Measurements from ENCODE around the gene SRP19. TPM values are rescaled to one million over a fixed set of nuclear protein-coding genes. Genes with fewer than 3 reads are reported as not detected.
"Not testable (repeated sequence)": the region's sequence is repeated elsewhere in the genome, so short reads cannot be mapped to it uniquely, and the experiment has no call there.

Gene SRP19
- total RNA-seq, 2 experiments from 2014 or later: 51.2 to 56.6 TPM

DNA sequence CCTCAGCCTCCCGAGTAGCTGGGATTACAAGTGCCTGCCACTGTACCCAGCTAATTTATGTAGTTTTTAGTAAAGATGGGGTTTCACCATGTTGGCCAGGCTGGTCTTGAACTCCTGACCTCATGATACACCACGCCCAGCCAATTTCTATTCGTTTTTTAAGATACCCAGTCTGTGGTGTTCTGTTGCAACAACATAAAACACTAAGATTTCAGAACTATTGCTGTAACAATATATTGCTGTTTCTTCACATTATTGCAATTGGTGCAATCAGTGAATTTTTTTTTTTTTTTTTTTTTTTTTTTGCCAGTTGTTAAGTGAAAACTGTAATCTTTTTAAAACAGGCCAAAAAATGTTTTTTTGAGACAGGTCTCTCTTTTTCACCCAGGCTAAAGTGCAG lies 9.9 kb downstream of the SRP19 start:
- no peak overlapping the region for H3K4me3 Mint-ChIP-seq
- no peaks in the 10 kb centered on the region for H3K9me3 Mint-ChIP-seq (ENCODE audit: insufficient read depth)
- peaks cover 62% of the 10 kb centered on the region for H3K4me1 Mint-ChIP-seq (ENCODE audit: low read depth)
- POLR2A ChIA-PET: interaction anchor here (1.0 to 1.4 kb wide), 2 partner anchors 10 kb away, joined by 3 read pairs; partner anchors contain the start of gene SRP19
- peaks cover 66% of the 10 kb centered on the region for H3K36me3 Mint-ChIP-seq (ENCODE audit: low read depth)
- CTCF ChIA-PET: interaction anchor here (1.1 kb wide), 1 partner anchor 125 kb away, joined by 4 read pairs; no protein-coding TSS in a partner anchor
- no peaks in the 10 kb centered on the region for H3K27me3 Mint-ChIP-seq (ENCODE audit: low read depth)
- H3K27ac Mint-ChIP-seq: no peak overlapping the region
- DNase-seq (no peak), ATAC-seq (no peak)

GRCh38 chr5:112876362-112876761 lies 15.3 kb downstream of the SRP19 start:
- POLR2A ChIA-PET: no interaction called here
- H3K27me3 Mint-ChIP-seq (ENCODE audit: low read depth): no peaks in the 10 kb centered on the region
- H3K9me3 Mint-ChIP-seq (ENCODE audit: insufficient read depth): no peaks in the 10 kb centered on the region
- peaks cover 64% of the 10 kb centered on the region for H3K4me1 Mint-ChIP-seq (ENCODE audit: low read depth)
- ATAC-seq: no peak
- no peak for DNase-seq
- peaks cover 58% of the 10 kb centered on the region for H3K36me3 Mint-ChIP-seq (ENCODE audit: low read depth)
- CTCF ChIA-PET: no interaction called here
- no peak overlapping the region for H3K27ac Mint-ChIP-seq
- H3K4me3 Mint-ChIP-seq: no peak overlapping the region

- H3K36me3 Mint-ChIP-seq (ENCODE audit: low read depth): peaks cover 47% of the 10 kb centered on the region
- ATAC-seq (no peak), DNase-seq (no peak)
- H3K4me3 Mint-ChIP-seq: peak overlapping the region; percentile 60
- no peaks in the 10 kb centered on the region for H3K27me3 Mint-ChIP-seq (ENCODE audit: low read depth)
- no peaks in the 10 kb centered on the region for H3K9me3 Mint-ChIP-seq (ENCODE audit: insufficient read depth)
- H3K4me1 Mint-ChIP-seq (ENCODE audit: low read depth): peaks cover 59% of the 10 kb centered on the region
- ChIA-PET POLR2A (interaction anchor here (1.0 to 1.5 kb wide), 2 partner anchors 9 to 42 kb away, joined by 3 read pairs; no protein-coding TSS in a partner anchor), CTCF (interaction anchor here (0.6 to 2.0 kb wide), 4 partner anchors 11 to 45 kb away, joined by 3 to 6 read pairs (median 4); no protein-coding TSS in a partner anchor)
- peak overlapping the region; percentile 37 for H3K27ac Mint-ChIP-seq
These were observed 17.0 kb downstream of the SRP19 start for GRCh38 chr5:112878101-112878500.

- no peaks in the 10 kb centered on the region for H3K9me3 Mint-ChIP-seq (ENCODE audit: insufficient read depth)
- ATAC-seq (peak; percentile 89), DNase-seq (peak; percentile 82)
- H3K4me1 Mint-ChIP-seq (ENCODE audit: low read depth): peaks cover 53% of the 10 kb centered on the region
- H3K36me3 Mint-ChIP-seq (ENCODE audit: low read depth): peaks cover 44% of the 10 kb centered on the region
- H3K27me3 Mint-ChIP-seq (ENCODE audit: low read depth): no peaks in the 10 kb centered on the region
- H3K27ac Mint-ChIP-seq: peak overlapping the region; percentile 89
- ChIA-PET POLR2A (interaction anchor here (0.8 to 1.5 kb wide), 3 partner anchors 9 to 42 kb away, joined by 3 to 4 read pairs (median 4); partner anchors contain the start of gene SRP19), CTCF (interaction anchor here (0.7 to 2.0 kb wide), 4 partner anchors 17 to 44 kb away, joined by 4 to 6 read pairs (median 4); partner anchors contain the start of gene SRP19)
- peak overlapping the region; percentile 60 for H3K4me3 Mint-ChIP-seq
These were observed 17.7 kb downstream of the SRP19 start for GRCh38 chr5:112878760-112879159.

- Mint-ChIP-seq H3K4me1 (ENCODE audit: low read depth) (peaks cover 42% of the 10 kb centered on the region), H3K4me3 (no peak overlapping the region), H3K36me3 (ENCODE audit: low read depth) (peaks cover 39% of the 10 kb centered on the region), H3K27ac (peak overlapping the region; percentile 9), H3K9me3 (ENCODE audit: insufficient read depth) (no peaks in the 10 kb centered on the region), H3K27me3 (ENCODE audit: low read depth) (no peaks in the 10 kb centered on the region)
- ChIA-PET CTCF (interaction anchor here (0.8 to 1.3 kb wide), 5 partner anchors 12 to 84 kb away, joined by 3 to 6 read pairs (median 3); partner anchors contain the start of gene REEP5), POLR2A (interaction anchor here (0.8 to 1.3 kb wide), 3 partner anchors 10 to 96 kb away, joined by 3 to 4 read pairs (median 3); partner anchors contain the start of gene SRP19)
- ATAC-seq (no peak), DNase-seq (no peak)
These were observed 19.3 kb downstream of the SRP19 start for GRCh38 chr5:112880219-112880964.

GRCh38 chr5:112883192-112883591 lies 22.1 kb downstream of the SRP19 start:
- POLR2A ChIA-PET: interaction anchor here (1.4 kb wide), 1 partner anchor 22 kb away, joined by 4 read pairs; the partner anchor contains the start of gene SRP19
- peaks cover 56% of the 10 kb centered on the region for H3K4me1 Mint-ChIP-seq (ENCODE audit: low read depth)
- H3K36me3 Mint-ChIP-seq (ENCODE audit: low read depth): peaks cover 48% of the 10 kb centered on the region
- DNase-seq: no peak
- CTCF ChIA-PET: no interaction called here
- H3K4me3 Mint-ChIP-seq: no peak overlapping the region
- no peak overlapping the region for H3K27ac Mint-ChIP-seq
- no peaks in the 10 kb centered on the region for H3K27me3 Mint-ChIP-seq (ENCODE audit: low read depth)
- ATAC-seq: no peak
- H3K9me3 Mint-ChIP-seq (ENCODE audit: insufficient read depth): no peaks in the 10 kb centered on the region

DNA sequence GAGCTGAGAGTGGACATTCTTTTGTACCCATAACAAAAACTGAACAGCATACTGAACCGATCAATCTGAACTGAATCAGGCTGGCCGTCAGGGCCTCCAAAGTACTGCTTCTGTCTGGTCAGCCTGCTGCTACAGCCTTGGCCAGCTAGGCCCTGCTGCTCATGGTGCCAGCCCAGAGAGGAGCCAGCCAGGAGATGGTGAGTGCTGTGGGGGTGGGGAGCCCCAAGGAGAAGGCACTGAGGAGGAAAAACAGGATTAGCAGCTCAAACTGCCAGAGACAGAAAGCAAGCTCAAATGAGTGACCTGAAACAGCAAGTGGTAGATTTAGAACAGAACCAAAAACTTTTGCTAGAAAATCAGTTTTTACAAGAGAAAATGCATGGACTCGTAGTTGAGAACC lies 23.9 kb downstream of the SRP19 start:
- no peak for DNase-seq
- Mint-ChIP-seq H3K4me1 (ENCODE audit: low read depth) (peaks cover 54% of the 10 kb centered on the region), H3K4me3 (no peak overlapping the region), H3K27me3 (ENCODE audit: low read depth) (no peaks in the 10 kb centered on the region), H3K36me3 (ENCODE audit: low read depth) (peaks cover 50% of the 10 kb centered on the region), H3K9me3 (ENCODE audit: insufficient read depth) (peaks cover 4% of the 10 kb centered on the region), H3K27ac (peak overlapping the region; percentile 40)
- CTCF ChIA-PET: interaction anchor here (0.8 to 1.5 kb wide), 3 partner anchors 10 to 18 kb away, joined by 3 read pairs; no protein-coding TSS in a partner anchor
- POLR2A ChIA-PET: interaction anchor here (1.0 kb wide), 1 partner anchor 91 kb away, joined by 4 read pairs; the partner anchor contains the start of gene DCP2
- no peak for ATAC-seq

DNA sequence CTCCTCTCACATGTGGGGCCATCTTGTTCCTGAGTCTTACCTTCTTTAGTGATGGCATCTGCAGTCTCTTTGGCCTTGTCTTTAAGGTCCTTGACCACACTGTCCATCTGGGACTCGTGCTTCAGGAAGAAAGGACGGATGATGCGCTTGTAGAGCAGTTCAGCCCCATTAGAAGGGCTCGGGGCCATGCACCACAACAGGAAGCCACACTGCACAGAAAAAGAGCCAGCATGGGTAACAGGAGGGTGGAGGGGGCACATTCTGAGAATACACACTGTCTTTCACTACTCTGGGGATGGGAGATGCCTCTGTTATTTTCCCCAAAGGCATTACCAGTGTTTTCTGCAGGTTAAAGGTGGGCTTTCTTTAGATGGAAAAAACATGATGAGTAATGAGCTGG lies 25.9 kb downstream of the SRP19 start:
- H3K36me3 Mint-ChIP-seq (ENCODE audit: low read depth): peaks cover 53% of the 10 kb centered on the region
- peak overlapping the region; percentile 52 for H3K4me3 Mint-ChIP-seq
- peaks cover 45% of the 10 kb centered on the region for H3K4me1 Mint-ChIP-seq (ENCODE audit: low read depth)
- H3K27ac Mint-ChIP-seq: peak overlapping the region; percentile 85
- ATAC-seq: peak; percentile 91
- peak; percentile 60 for DNase-seq
- peaks cover 4% of the 10 kb centered on the region for H3K9me3 Mint-ChIP-seq (ENCODE audit: insufficient read depth)
- CTCF ChIA-PET: interaction anchor here (1.0 to 1.6 kb wide), 3 partner anchors 17 to 110 kb away, joined by 3 to 4 read pairs (median 3); no protein-coding TSS in a partner anchor
- POLR2A ChIA-PET: interaction anchor here (0.6 to 1.4 kb wide), 4 partner anchors 8 to 111 kb away, joined by 3 to 4 read pairs (median 4); partner anchors contain the start of gene SRP19
- H3K27me3 Mint-ChIP-seq (ENCODE audit: low read depth): no peaks in the 10 kb centered on the region

GRCh38 chr5:112892066-112892465 lies 31.0 kb downstream of the SRP19 start:
- DNase-seq; H3K27ac Mint-ChIP-seq; H3K9me3 Mint-ChIP-seq (ENCODE audit: insufficient read depth); POLR2A ChIA-PET; CTCF ChIA-PET; H3K27me3 Mint-ChIP-seq (ENCODE audit: low read depth); ATAC-seq; H3K4me3 Mint-ChIP-seq: not testable (repeated sequence)
- Mint-ChIP-seq H3K4me1 (ENCODE audit: low read depth) (peaks cover 30% of the 10 kb centered on the region), H3K36me3 (ENCODE audit: low read depth) (peaks cover 57% of the 10 kb centered on the region)

DNA sequence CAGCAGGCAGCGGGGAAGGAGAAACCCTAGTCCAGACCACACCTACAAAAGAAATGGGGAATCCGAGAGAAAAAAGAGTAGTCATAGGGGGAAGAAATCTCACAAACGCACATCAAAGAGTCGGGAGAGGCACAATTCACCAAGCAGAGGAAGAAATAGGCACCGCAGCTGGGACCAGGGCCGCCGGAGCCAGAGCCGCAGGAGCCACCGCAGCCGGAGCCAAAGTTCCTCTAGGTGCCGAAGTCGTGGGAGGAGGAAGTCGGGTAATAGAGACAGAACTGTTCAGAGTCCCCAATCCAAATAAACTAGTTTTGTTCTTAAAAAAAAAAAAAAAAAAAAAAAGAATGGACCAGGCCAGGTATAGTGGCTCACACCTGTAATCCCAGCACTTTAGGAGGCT lies 31.7 kb downstream of the SRP19 start:
- peaks cover 54% of the 10 kb centered on the region for H3K36me3 Mint-ChIP-seq (ENCODE audit: low read depth)
- ChIA-PET POLR2A (interaction anchor here (1.6 kb wide), 1 partner anchor 10 kb away, joined by 5 read pairs; no protein-coding TSS in a partner anchor), CTCF (no interaction called here)
- H3K27me3 Mint-ChIP-seq (ENCODE audit: low read depth): no peaks in the 10 kb centered on the region
- peaks cover 22% of the 10 kb centered on the region for H3K4me1 Mint-ChIP-seq (ENCODE audit: low read depth)
- no peak overlapping the region for H3K27ac Mint-ChIP-seq
- H3K4me3 Mint-ChIP-seq: no peak overlapping the region
- DNase-seq: no peak
- ATAC-seq: no peak
- peaks cover 4% of the 10 kb centered on the region for H3K9me3 Mint-ChIP-seq (ENCODE audit: insufficient read depth)

DNA sequence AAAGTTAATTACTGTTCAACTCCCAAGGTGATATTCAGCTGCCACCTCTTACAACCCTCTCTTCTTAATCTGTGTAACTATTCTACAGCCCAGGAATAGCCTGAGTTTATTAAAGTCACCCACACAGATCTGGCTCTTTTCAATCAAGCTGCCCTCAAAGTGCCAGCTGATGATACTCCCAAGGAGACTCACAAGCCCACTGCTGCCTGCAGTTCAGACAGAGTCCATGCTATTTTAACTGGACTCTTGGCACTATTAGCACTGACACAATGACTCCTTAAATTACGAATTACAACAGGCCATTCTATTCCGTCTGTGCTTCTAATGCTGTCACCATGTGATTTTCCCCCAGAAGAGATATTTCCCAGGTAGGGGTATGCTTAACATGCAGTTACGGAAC lies 34.6 kb downstream of the SRP19 start:
- Mint-ChIP-seq H3K4me3 (no peak overlapping the region), H3K27ac (peak overlapping the region; percentile 28), H3K27me3 (ENCODE audit: low read depth) (no peaks in the 10 kb centered on the region), H3K9me3 (ENCODE audit: insufficient read depth) (no peaks in the 10 kb centered on the region), H3K4me1 (ENCODE audit: low read depth) (peaks cover 9% of the 10 kb centered on the region), H3K36me3 (ENCODE audit: low read depth) (peaks cover 60% of the 10 kb centered on the region)
- ATAC-seq (no peak), DNase-seq (no peak)
- CTCF ChIA-PET: interaction anchor here (1.2 to 1.6 kb wide), 6 partner anchors 10 to 48 kb away, joined by 3 to 4 read pairs (median 4); partner anchors contain the start of gene SRP19
- POLR2A ChIA-PET: no interaction called here
